Measurements from ENCODE around the gene BICDL2.

Gene BICDL2

GRCh38 chr16:3013998-3014690, 22.6 kb downstream of the BICDL2 start:
- H3K4me1 ChIP-seq (ENCODE audit: control insufficient read depth in 1 of 2, insufficient read depth in 2 of 2, low read length in 2 of 2) = peaks cover 34 to 56% of the 10 kb centered on the region in 2 experiments
- H2AK5ac ChIP-seq (ENCODE audit: low read length) = no peak overlapping the region
- peaks cover 3% of the 10 kb centered on the region for H3K9me3 ChIP-seq (ENCODE audit: insufficient read depth, low read depth, low read length)
- no peak overlapping the region for H2BK5ac ChIP-seq (ENCODE audit: low read depth, low read length, poor library complexity)
- H3K14ac ChIP-seq (ENCODE audit: low read length) = no peak overlapping the region
- peaks cover 22% of the 10 kb centered on the region for H3K79me2 ChIP-seq (ENCODE audit: control insufficient read depth, insufficient read depth, low read length, poor library complexity)
- H3K36me3 ChIP-seq (ENCODE audit: control insufficient read depth in 1 of 2, insufficient read depth in 2 of 2, low read length in 2 of 2) = peaks cover 18 to 23% of the 10 kb centered on the region in 2 experiments
- no peak overlapping the region for H2BK120ac ChIP-seq (ENCODE audit: insufficient read depth, low read length, poor library complexity)
- no peaks in the 10 kb centered on the region for H3K27me3 ChIP-seq (ENCODE audit: insufficient read depth, low read length)
- no peak overlapping the region for H4K8ac ChIP-seq (ENCODE audit: low read depth, low read length)
- H3K79me1 ChIP-seq (ENCODE audit: low read length) = peaks cover 36% of the 10 kb centered on the region
- no peak overlapping the region for H3K4ac ChIP-seq (ENCODE audit: low read depth, low read length)
- H3K4me3 ChIP-seq (ENCODE audit: low read depth, low read length) = no peak overlapping the region
- no peak overlapping the region for H4K12ac ChIP-seq (ENCODE audit: low read depth, low read length)
- no peak overlapping the region for H2AFZ ChIP-seq (ENCODE audit: insufficient read depth, low read length, poor library complexity)
- no peak overlapping the region for H3K9ac ChIP-seq (ENCODE audit: low read length)
- H2BK12ac ChIP-seq (ENCODE audit: low read length) = peak overlapping the region; percentile 9
- no peak overlapping the region for H4K91ac ChIP-seq (ENCODE audit: low read depth, low read length)
- no peak overlapping the region for H3K4me2 ChIP-seq (ENCODE audit: low read length)
- no peak overlapping the region for H3K27ac ChIP-seq (ENCODE audit: low read depth, low read length)
- H3K23ac ChIP-seq (ENCODE audit: low read length) = no peak overlapping the region
- no CpG with 5 or more reads among the region's 12 CpGs for WGBS (ENCODE audit: extremely low coverage, insufficient coverage, insufficient read length)
- no peak for DNase-seq
- peak overlapping the region; percentile 17 for H3K18ac ChIP-seq (ENCODE audit: low read length)

- no peak overlapping the region for H2BK12ac ChIP-seq (ENCODE audit: low read length)
- H3K4me1 ChIP-seq (ENCODE audit: control insufficient read depth in 1 of 2, insufficient read depth in 2 of 2, low read length in 2 of 2) = peaks cover 38 to 60% of the 10 kb centered on the region in 2 experiments
- no peak overlapping the region for H4K91ac ChIP-seq (ENCODE audit: low read depth, low read length)
- no peak overlapping the region for H2BK5ac ChIP-seq (ENCODE audit: low read depth, low read length, poor library complexity)
- H3K36me3 ChIP-seq (ENCODE audit: control insufficient read depth in 1 of 2, insufficient read depth in 2 of 2, low read length in 2 of 2) = peaks cover 18 to 23% of the 10 kb centered on the region in 2 experiments
- no peak overlapping the region for H4K8ac ChIP-seq (ENCODE audit: low read depth, low read length)
- H3K23ac ChIP-seq (ENCODE audit: low read length) = no peak overlapping the region
- no CpG with 5 or more reads among the region's 27 CpGs for WGBS (ENCODE audit: extremely low coverage, insufficient coverage, insufficient read length)
- H3K9ac ChIP-seq (ENCODE audit: low read length) = no peak overlapping the region
- peak overlapping the region; percentile 17 for H3K18ac ChIP-seq (ENCODE audit: low read length)
- H3K9me3 ChIP-seq (ENCODE audit: insufficient read depth, low read depth, low read length) = peaks cover 3% of the 10 kb centered on the region
- no peak overlapping the region for H3K14ac ChIP-seq (ENCODE audit: low read length)
- no peak overlapping the region for H3K4ac ChIP-seq (ENCODE audit: low read depth, low read length)
- peak overlapping the region; percentile 7 for H3K4me3 ChIP-seq (ENCODE audit: low read depth, low read length)
- H2BK120ac ChIP-seq (ENCODE audit: insufficient read depth, low read length, poor library complexity) = no peak overlapping the region
- no peak for DNase-seq
- H3K79me1 ChIP-seq (ENCODE audit: low read length) = peaks cover 42% of the 10 kb centered on the region
- no peak overlapping the region for H4K12ac ChIP-seq (ENCODE audit: low read depth, low read length)
- no peaks in the 10 kb centered on the region for H3K27me3 ChIP-seq (ENCODE audit: insufficient read depth, low read length)
- no peak overlapping the region for H3K27ac ChIP-seq (ENCODE audit: low read depth, low read length)
- no peak overlapping the region for H2AK5ac ChIP-seq (ENCODE audit: low read length)
- H2AFZ ChIP-seq (ENCODE audit: insufficient read depth, low read length, poor library complexity) = no peak overlapping the region
- H3K79me2 ChIP-seq (ENCODE audit: control insufficient read depth, insufficient read depth, low read length, poor library complexity) = peaks cover 22% of the 10 kb centered on the region
- H3K4me2 ChIP-seq (ENCODE audit: low read length) = no peak overlapping the region
These were observed 23.2 kb downstream of the BICDL2 start for GRCh38 chr16:3013491-3013951.

DNA sequence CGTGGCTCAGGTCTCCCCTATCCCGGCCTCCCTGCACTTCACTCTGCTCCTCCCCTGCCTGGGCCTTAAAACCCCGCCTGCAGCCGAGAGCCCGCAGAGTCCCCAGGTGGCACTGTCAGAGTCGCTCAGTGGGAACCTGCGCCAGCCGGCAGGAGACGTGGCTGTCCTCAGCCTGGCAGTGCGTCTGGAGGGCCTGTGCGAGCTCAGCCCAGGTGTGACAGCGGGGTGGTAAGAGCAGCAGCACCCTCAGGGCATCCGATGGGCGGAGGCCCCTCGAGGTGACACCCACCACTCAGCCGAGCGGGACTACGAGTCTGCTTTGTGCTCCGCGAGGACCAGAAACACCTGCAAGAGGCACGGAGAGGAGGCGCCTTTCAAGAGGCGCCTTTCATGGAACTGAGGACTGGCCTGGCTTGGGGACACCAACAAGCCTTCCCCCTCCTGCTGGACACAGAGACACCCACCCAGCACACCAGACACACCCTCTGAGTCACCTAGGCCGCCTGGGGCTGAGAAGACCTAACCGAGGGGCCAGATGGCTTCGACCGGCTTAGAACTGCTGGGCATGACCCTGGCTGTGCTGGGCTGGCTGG, 23.8 kb downstream of the BICDL2 start, which contains the start of gene CLDN9:
Gene CLDN9, plus strand, starts transcription at position 96 of the 593 bp plus-strand sequence. Its CDS starts 440 bp downstream, at position 536.
- Histone ChIP-seq H3K4me2 (ENCODE audit: low read length) (peak within 1 kb of the TSS; percentile 24), H3K4me3 (ENCODE audit: low read depth, low read length) (peak within 1 kb of the TSS; percentile 7), H3K27ac (ENCODE audit: low read depth, low read length) (peak within 1 kb of the TSS; percentile 22), H2AK5ac (ENCODE audit: low read length) (peak within 1 kb of the TSS; percentile 55), H4K8ac (ENCODE audit: low read depth, low read length) (no peak within 1 kb of the TSS), H3K79me2 (ENCODE audit: control insufficient read depth, insufficient read depth, low read length, poor library complexity) (peaks cover 24% of the 10 kb centered on the region), H3K4me1 (ENCODE audit: control insufficient read depth in 1 of 2, insufficient read depth in 2 of 2, low read length in 2 of 2) (peaks cover 42 to 65% of the 10 kb centered on the region in 2 experiments), H4K12ac (ENCODE audit: low read depth, low read length) (no peak within 1 kb of the TSS), H3K9ac (ENCODE audit: low read length) (no peak within 1 kb of the TSS), H3K4ac (ENCODE audit: low read depth, low read length) (peak within 1 kb of the TSS; percentile 41), H2AFZ (ENCODE audit: insufficient read depth, low read length, poor library complexity) (no peak within 1 kb of the TSS), H3K36me3 (ENCODE audit: control insufficient read depth in 1 of 2, insufficient read depth in 2 of 2, low read length in 2 of 2) (peaks cover 18 to 23% of the 10 kb centered on the region in 2 experiments), H3K9me3 (ENCODE audit: insufficient read depth, low read depth, low read length) (peaks cover 3% of the 10 kb centered on the region), H2BK120ac (ENCODE audit: insufficient read depth, low read length, poor library complexity) (peak within 1 kb of the TSS; percentile 59), H3K79me1 (ENCODE audit: low read length) (peaks cover 47% of the 10 kb centered on the region), H2BK12ac (ENCODE audit: low read length) (peak within 1 kb of the TSS; percentile 84), H3K27me3 (ENCODE audit: insufficient read depth, low read length) (no peaks in the 10 kb centered on the region), H3K14ac (ENCODE audit: low read length) (peak within 1 kb of the TSS; percentile 49), H4K91ac (ENCODE audit: low read depth, low read length) (peak within 1 kb of the TSS; percentile 64), H3K18ac (ENCODE audit: low read length) (peak within 1 kb of the TSS; percentile 52), H3K23ac (ENCODE audit: low read length) (no peak within 1 kb of the TSS), H2BK5ac (ENCODE audit: low read depth, low read length, poor library complexity) (no peak within 1 kb of the TSS)
- DNase-seq = peak; percentile 38 to 57
- WGBS (ENCODE audit: extremely low coverage, insufficient coverage, insufficient read length) = no CpG with 5 or more reads among the region's 27 CpGs

DNA sequence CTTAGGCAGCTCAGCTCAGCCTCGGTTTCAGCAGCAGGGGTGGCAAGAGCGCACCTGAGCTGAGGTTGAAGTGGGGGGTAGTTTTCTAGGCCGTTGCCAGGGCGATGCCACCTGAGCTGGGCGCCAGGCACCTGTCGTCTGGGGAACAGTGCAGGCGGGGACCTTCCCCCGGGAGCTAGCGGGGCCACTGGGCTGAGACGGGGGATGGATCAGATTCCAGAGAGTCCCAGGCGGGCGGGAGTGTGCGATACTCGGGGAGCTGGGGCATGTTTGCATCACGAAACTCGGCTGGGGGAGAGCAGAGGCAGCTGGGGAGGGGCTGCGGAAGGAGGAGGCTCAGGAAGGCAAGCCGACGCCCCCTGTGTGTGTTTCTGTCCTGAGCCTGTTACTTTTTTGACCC, 24.5 kb downstream of the BICDL2 start:
- no peaks in the 10 kb centered on the region for H3K27me3 ChIP-seq (ENCODE audit: insufficient read depth, low read length)
- H3K4me3 ChIP-seq (ENCODE audit: low read depth, low read length) = no peak overlapping the region
- H3K27ac ChIP-seq (ENCODE audit: low read depth, low read length) = no peak overlapping the region
- H4K12ac ChIP-seq (ENCODE audit: low read depth, low read length) = no peak overlapping the region
- peak overlapping the region; percentile 55 for H2BK12ac ChIP-seq (ENCODE audit: low read length)
- peak overlapping the region; percentile 24 for H3K4me2 ChIP-seq (ENCODE audit: low read length)
- H3K9me3 ChIP-seq (ENCODE audit: insufficient read depth, low read depth, low read length) = peaks cover 3% of the 10 kb centered on the region
- H3K14ac ChIP-seq (ENCODE audit: low read length) = peak overlapping the region; percentile 36
- peak overlapping the region; percentile 29 for H2BK120ac ChIP-seq (ENCODE audit: insufficient read depth, low read length, poor library complexity)
- no peak for DNase-seq
- no peak overlapping the region for H3K9ac ChIP-seq (ENCODE audit: low read length)
- H3K4me1 ChIP-seq (ENCODE audit: control insufficient read depth in 1 of 2, insufficient read depth in 2 of 2, low read length in 2 of 2) = peaks cover 49 to 72% of the 10 kb centered on the region in 2 experiments
- H3K23ac ChIP-seq (ENCODE audit: low read length) = no peak overlapping the region
- H2AFZ ChIP-seq (ENCODE audit: insufficient read depth, low read length, poor library complexity) = no peak overlapping the region
- H3K79me2 ChIP-seq (ENCODE audit: control insufficient read depth, insufficient read depth, low read length, poor library complexity) = peaks cover 20% of the 10 kb centered on the region
- H2BK5ac ChIP-seq (ENCODE audit: low read depth, low read length, poor library complexity) = no peak overlapping the region
- peak overlapping the region; percentile 64 for H4K91ac ChIP-seq (ENCODE audit: low read depth, low read length)
- H3K79me1 ChIP-seq (ENCODE audit: low read length) = peaks cover 45% of the 10 kb centered on the region
- H3K4ac ChIP-seq (ENCODE audit: low read depth, low read length) = no peak overlapping the region
- H3K18ac ChIP-seq (ENCODE audit: low read length) = peak overlapping the region; percentile 42
- peak overlapping the region; percentile 55 for H2AK5ac ChIP-seq (ENCODE audit: low read length)
- peaks cover 18 to 23% of the 10 kb centered on the region in 2 experiments for H3K36me3 ChIP-seq (ENCODE audit: control insufficient read depth in 1 of 2, insufficient read depth in 2 of 2, low read length in 2 of 2)
- H4K8ac ChIP-seq (ENCODE audit: low read depth, low read length) = no peak overlapping the region
- WGBS (ENCODE audit: extremely low coverage, insufficient coverage, insufficient read length) = no CpG with 5 or more reads among the region's 19 CpGs

All from trophoblast cell (in vitro differentiated cells and primary cell).